GM12891 (cell line): Measurements from ENCODE around the gene ILK.

Experiments used
- PAX5 ChIP-seq: IDR thresholded peaks from 2 replicates; pipeline ENCODE4 v1.6.1; 2011; ENCODE audit warnings: low read length, moderate library complexity, mild to moderate bottlenecking; ENCODE audit not compliant: insufficient read depth, severe bottlenecking
- POLR2A ChIP-seq: IDR thresholded peaks from 2 replicates; pipeline ENCODE4 v1.6.1; 2011; ENCODE audit warnings: low read depth, low read length, control low read depth
- POLR2AphosphoS5 ChIP-seq: IDR thresholded peaks from 2 replicates; pipeline ENCODE4 v1.6.1; 2011; ENCODE audit warnings: low read depth, low read length, control low read depth
- TAF1 ChIP-seq: IDR thresholded peaks from 2 replicates; pipeline ENCODE4 v1.6.1; 2011; ENCODE audit warnings: low read depth, low read length, control low read depth

DNA sequence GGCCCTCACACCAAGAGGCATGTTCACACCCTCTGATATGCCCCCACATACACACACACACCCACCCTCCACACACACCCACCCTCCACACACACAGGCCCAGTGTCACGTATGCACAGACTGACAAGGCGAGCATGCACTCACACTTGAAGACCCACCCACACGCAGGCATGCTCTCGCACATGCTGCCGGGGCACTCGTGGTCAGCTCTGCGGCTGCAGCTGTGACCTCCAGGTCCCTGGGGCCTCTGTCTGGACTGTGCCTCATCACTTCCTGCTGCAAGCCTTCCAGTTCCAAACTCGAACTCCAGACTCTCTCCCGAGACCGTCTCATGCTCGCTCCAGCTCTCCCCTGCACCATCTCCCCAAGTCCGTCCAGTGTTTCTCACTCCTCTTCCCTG is 42.5 kb downstream of the ILK start:
- TF ChIP-seq POLR2A = no peak
- no peak for TF ChIP-seq POLR2AphosphoS5
- TF ChIP-seq TAF1 = no peak
- no peak for TF ChIP-seq PAX5
